WERI-Rb-1 (cell line): ENCODE results near the gene CDH4.

Experiments
- DNase-seq: peaks from one replicate; pipeline ENCODE4 v3.0.0-alpha.2; 2020
- H3K27ac ChIP-seq: fragments of 250-450 bp; sonication (Bioruptor Pico); 2 replicates; pipeline ENCODE4 v1.5.1; 2020; ENCODE audit warnings: mild to moderate bottlenecking, moderate library complexity
- H3K27me3 ChIP-seq: fragments of 250-450 bp; sonication (Bioruptor Pico); 2 replicates; pipeline ENCODE4 v1.5.1; 2021; ENCODE audit warnings: mild to moderate bottlenecking, low read depth, moderate library complexity; ENCODE audit not compliant: insufficient read depth, severe bottlenecking
- H3K36me3 ChIP-seq: fragments of 250-450 bp; sonication (Bioruptor Pico); 2 replicates; pipeline ENCODE4 v1.5.1; 2020; ENCODE audit warnings: mild to moderate bottlenecking, moderate library complexity
- H3K4me3 ChIP-seq: 2 replicates; pipeline ENCODE4 v1.5.1; 2011; ENCODE audit warnings: low read depth, mild to moderate bottlenecking, control low read depth, low read length
- H3K9me3 ChIP-seq: fragments of 250-450 bp; sonication (Bioruptor Pico); 2 replicates; pipeline ENCODE4 v1.5.1; 2021; ENCODE audit warnings: mild to moderate bottlenecking, moderate library complexity; ENCODE audit not compliant: severe bottlenecking
- TF ChIP-seq, protein P1 (sequence below): IDR thresholded peaks from 2 replicates; pipeline ENCODE4 v1.5.1; 2011; ENCODE audit warnings: low read depth, mild to moderate bottlenecking, control low read depth, inconsistent platforms, low read length

CDH4 gene

DNA sequence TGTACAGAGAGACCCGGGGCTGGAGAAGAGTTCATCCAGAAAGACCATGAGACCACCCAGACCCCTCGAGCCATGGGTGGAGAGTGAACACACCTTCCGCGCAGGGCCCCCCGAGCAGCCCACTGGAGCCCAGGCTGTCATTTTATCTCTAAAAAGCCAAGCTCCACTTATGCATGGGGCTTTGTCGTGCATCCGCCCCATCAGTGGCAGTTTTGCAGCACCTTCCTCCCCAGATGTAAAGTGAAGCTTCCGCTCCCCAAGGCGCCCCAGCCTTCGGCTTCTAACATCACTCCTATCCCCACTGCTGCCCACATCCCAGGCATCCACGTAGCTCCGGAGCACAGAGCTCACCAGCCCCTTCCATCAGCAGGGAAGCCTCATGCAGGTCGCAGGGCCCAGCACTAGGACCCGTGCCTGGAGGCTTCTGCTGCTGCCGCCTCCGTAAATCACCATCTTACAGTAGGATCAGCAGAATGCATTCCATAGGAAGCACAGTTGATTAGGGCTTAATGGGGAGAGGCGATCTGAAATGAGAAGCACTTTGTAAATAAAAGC, 512.5 kb downstream of the CDH4 start:
- Histone ChIP-seq H3K36me3 (no peaks in the 10 kb centered on the region), H3K4me3 (no peak overlapping the region), H3K27me3 (peaks cover 97% of the 10 kb centered on the region), H3K9me3 (no peaks in the 10 kb centered on the region), H3K27ac (no peak overlapping the region)
- TF ChIP-seq, protein P1, sequence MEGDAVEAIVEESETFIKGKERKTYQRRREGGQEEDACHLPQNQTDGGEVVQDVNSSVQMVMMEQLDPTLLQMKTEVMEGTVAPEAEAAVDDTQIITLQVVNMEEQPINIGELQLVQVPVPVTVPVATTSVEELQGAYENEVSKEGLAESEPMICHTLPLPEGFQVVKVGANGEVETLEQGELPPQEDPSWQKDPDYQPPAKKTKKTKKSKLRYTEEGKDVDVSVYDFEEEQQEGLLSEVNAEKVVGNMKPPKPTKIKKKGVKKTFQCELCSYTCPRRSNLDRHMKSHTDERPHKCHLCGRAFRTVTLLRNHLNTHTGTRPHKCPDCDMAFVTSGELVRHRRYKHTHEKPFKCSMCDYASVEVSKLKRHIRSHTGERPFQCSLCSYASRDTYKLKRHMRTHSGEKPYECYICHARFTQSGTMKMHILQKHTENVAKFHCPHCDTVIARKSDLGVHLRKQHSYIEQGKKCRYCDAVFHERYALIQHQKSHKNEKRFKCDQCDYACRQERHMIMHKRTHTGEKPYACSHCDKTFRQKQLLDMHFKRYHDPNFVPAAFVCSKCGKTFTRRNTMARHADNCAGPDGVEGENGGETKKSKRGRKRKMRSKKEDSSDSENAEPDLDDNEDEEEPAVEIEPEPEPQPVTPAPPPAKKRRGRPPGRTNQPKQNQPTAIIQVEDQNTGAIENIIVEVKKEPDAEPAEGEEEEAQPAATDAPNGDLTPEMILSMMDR = no peak
- no peak for DNase-seq

DNA sequence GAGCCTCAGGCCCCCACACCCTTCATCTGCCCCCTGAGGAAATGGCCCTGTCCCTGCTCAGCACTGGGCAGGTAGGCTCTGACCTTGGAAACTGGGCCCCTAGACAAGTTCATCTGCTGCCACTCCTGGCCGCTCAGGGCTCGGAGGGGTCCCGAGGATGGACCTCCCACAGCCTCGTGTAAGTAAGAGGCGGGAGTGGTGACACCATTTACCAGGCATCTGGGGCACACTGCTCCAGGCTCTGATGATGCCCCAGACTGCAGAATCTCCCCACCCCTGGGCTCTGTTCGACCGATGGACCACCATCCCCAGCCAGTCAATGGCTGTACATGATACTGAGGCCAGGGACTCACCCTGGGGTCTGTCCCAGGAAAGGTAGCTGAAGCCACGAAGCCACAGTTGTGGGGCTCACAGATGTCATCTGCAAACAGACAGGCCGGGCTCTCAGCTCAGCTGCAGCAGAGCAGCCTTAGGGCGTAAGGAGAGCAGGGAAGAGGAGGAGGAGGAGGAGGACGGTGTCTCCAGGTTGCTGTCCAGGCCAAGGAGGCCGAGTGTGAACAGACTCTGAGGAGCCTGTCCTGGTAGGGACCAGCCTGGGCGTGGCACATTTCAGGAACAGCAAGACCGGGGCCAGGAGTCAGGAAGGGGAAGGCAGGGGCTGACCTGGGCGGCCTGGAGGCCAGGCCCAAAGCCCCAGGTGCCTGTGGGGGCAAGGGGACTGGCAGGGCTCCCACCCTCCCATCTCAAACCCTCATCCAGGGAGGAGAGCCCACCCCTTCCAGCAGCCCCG, 513.2 kb downstream of the CDH4 start:
- TF ChIP-seq, protein P1 = no peak
- Histone ChIP-seq H3K9me3 (no peaks in the 10 kb centered on the region), H3K27me3 (peaks cover 97% of the 10 kb centered on the region), H3K36me3 (no peaks in the 10 kb centered on the region), H3K27ac (no peak overlapping the region), H3K4me3 (no peak overlapping the region)
- DNase-seq = no peak

DNA sequence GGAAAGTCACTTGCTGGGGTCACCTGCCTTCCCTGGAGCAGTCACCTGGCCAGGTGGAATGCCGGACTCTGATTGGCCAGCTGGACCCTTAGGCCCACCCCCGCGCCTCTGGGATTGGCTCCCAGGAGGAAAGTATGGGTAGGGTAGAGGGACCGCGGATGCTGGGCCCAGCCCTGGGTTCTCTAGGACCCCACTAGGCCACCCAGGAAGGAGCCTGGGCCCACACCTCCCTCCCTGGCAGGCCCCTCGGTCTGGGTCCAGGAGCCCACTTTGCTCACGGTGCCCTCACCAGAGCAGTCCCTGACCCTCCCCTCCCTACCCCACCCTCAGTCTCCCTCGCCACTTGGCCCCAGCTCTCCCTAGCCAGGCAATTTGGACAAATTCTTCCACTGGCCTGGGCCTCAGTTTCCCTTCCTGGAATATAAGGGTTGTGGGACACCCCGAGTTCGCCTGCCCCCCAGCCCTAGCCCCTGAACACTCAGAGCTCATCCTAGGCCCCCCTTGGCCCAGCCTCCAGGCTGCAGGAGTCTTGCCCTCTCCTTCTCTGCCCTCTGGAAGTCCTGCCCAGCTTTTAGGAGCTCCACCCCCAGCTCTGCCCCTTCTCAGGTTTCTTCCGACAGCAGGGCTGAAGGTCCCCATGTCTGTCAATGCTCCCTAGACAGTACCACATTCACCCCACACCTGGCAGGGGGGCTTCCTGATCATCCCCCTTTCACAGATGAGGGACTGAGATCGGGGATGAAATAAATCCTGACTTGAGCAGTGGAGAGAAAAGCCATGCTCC, 514.0 kb downstream of the CDH4 start:
- TF ChIP-seq, protein P1 = no peak
- Histone ChIP-seq H3K9me3 (no peaks in the 10 kb centered on the region), H3K27ac (no peak overlapping the region), H3K4me3 (no peak overlapping the region), H3K36me3 (no peaks in the 10 kb centered on the region), H3K27me3 (peaks cover 95% of the 10 kb centered on the region)
- DNase-seq = no peak

DNA sequence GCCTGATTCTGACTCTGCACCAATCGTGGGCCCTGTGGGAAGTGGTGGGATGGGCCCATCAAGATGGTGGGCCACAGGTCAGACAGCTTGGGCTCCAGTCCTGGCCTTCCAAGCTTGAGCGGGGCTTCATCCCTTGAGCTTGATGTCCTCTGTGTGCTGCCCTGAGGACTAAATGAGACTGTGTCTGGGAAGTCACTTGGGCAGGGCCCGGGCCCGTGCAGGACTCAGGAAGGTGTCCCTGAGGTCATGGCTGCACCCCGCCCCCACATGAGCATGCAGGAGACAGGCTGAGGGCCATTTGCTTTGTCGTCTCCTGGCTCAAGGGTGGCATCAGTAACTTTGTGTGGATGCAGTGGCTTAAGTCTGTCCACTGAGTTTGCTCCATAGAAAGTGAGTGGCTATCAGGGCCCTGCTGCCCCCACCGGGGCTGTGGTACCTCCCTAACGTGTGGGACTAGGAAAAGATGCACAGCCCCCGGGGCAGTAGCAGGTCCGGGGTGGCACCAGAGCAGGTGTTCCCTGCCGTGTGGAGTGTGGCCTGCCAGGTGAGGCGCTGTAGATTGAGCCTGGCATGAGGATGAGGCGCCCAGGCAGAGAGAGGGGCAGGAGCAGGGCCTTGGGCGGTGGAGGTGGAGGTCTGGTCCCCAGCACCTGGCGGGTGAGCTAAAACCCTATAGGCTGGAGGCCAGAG, 515.0 kb downstream of the CDH4 start:
- peaks cover 91% of the 10 kb centered on the region for H3K27me3 ChIP-seq
- H3K36me3 ChIP-seq = no peaks in the 10 kb centered on the region
- H3K27ac ChIP-seq = no peak overlapping the region
- no peaks in the 10 kb centered on the region for H3K9me3 ChIP-seq
- DNase-seq = no peak
- H3K4me3 ChIP-seq = no peak overlapping the region
- TF ChIP-seq, protein P1 = no peak

DNA sequence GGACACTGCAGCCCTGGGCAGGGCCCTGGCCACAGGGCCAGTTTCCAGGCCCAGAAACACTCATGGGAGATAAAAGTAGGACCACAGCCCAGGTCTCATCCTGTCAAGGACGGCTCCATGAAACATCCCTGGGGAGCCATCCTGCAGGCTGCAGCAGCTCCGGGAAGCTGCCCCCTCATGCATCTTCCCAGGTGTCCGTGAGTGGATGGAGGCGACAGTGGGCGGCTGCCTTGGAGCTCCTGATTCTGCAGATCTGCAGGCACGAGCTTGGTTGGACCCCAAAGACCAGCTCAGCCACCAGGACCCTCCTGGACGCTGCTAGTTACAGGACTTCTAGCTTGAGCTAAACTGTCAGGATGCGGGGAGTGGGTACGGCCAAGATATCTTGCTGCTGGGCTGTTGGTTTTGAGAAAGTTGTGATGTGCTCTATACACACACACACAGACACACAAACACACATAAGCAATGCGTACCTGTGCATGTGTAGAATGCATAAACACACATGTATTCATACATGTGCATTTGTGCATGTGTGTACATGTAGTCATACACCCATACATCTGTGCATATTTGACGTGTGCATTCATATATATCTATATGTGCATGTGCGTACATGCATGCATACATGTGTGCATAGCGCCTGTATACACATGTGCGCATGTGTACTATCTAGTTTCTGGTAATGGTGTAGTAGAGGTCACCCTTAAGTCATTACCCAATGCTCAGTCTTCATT, 515.9 kb downstream of the CDH4 start:
- no peaks in the 10 kb centered on the region for H3K9me3 ChIP-seq
- TF ChIP-seq, protein P1 = no peak
- no peak overlapping the region for H3K27ac ChIP-seq
- H3K36me3 ChIP-seq = no peaks in the 10 kb centered on the region
- H3K4me3 ChIP-seq = no peak overlapping the region
- no peak for DNase-seq
- H3K27me3 ChIP-seq = peaks cover 91% of the 10 kb centered on the region
